ENCODE data around the gene KCNJ13.
A peak's percentile ranks its signal among the peaks of the same experiment; 100 is the strongest.
"Not testable (repeated sequence)": the region's sequence is repeated elsewhere in the genome, so short reads cannot be mapped to it uniquely, and the experiment has no call there.

KCNJ13 gene

GRCh38 chr2:232761301-232761907 lies 15.0 kb downstream of the KCNJ13 start:
- peak; percentile 11 for DNase-seq

GRCh38 chr2:232757905-232758304 lies 18.5 kb downstream of the KCNJ13 start:
- no peak for DNase-seq

- no peak for DNase-seq
Measured at GRCh38 chr2:232750135-232750671, 26.2 kb downstream of the KCNJ13 start.

GRCh38 chr2:232749331-232749730 lies 27.0 kb downstream of the KCNJ13 start:
- no peak for DNase-seq

- DNase-seq, result no peak
Measured at GRCh38 chr2:232748038-232748437, 28.3 kb downstream of the KCNJ13 start.

- no peak for DNase-seq
Measured at GRCh38 chr2:232744963-232745362, 31.4 kb downstream of the KCNJ13 start.

GRCh38 chr2:232741972-232742371 lies 34.4 kb downstream of the KCNJ13 start:
- DNase-seq, result no peak

GRCh38 chr2:232741294-232741693 lies 35.1 kb downstream of the KCNJ13 start:
- no peak for DNase-seq

GRCh38 chr2:232731470-232731869 lies 44.9 kb downstream of the KCNJ13 start:
- DNase-seq, result no peak

- no peak for DNase-seq
Measured at GRCh38 chr2:232728785-232729184, 47.6 kb downstream of the KCNJ13 start.

GRCh38 chr2:232723027-232723426 lies 53.3 kb downstream of the KCNJ13 start:
- no peak for DNase-seq

- no peak for DNase-seq
Measured at GRCh38 chr2:232721882-232722281, 54.5 kb downstream of the KCNJ13 start.

GRCh38 chr2:232721261-232721660 lies 55.1 kb downstream of the KCNJ13 start:
- no peak for DNase-seq

GRCh38 chr2:232720056-232720455 lies 56.3 kb downstream of the KCNJ13 start:
- not testable (repeated sequence) for DNase-seq

All from SHP77 treated with DMSO at 0.1 percent for 48 hours (cell line).